GM10266 (cell line): ENCODE results near the gene IL17RE.

Source experiments
- DNase-seq: peaks from one replicate; pipeline ENCODE4 v3.0.0; 2012; ENCODE audit errors: extremely low spot score
- TF ChIP-seq, protein P1 (sequence below): IDR thresholded peaks from 2 replicates; pipeline ENCODE4 v1.5.1; 2012; ENCODE audit warnings: mild to moderate bottlenecking, low read depth; ENCODE audit not compliant: control insufficient read depth, insufficient read depth; ENCODE audit errors: missing control alignments

The IL17RE gene

DNA sequence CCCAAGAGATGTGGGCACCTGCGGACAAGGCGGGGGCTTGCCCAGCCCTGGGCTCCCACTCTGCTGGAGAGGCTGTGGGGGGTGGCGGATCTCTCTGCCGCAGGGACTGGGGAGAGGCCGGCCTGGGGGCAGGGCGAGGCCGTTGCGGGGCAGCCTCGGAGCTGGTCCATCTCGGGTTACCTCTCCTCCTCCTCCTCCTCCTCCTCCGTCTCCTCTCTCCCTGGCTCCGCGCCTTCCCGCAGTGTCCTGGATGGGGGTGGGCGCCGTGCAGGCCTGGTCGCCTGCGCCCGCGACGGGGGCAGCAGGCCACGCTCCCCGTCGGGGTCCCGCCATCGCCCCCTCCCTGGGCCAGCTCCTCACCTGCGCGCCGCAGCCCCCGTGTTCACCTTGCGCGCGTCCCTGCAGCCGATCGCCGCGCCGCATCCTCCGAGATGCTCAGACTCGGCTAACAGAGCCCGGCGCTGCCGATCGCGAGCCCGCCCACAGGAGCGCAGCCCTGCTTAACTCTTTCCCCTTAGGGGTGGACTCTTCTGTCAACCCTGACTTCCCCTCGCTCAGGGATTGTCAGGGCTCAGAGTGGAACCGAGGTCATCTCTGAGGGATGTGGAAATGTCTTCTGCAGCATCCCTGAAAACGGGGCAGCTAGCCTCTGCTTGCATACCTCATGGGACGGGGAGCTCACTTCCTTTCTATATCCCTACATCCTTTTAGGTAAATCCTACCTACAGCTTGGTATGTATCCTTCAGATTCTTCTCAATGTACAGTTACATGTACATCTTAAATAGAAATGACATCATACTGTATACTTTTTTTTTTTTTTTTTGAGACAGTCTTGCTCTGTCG lies 49.5 kb downstream of the IL17RE start, which contains the start of gene PRRT3:
TSS of gene PRRT3 (minus strand) at position 447 of the 844 bp plus-strand sequence. CDS start 2,293 bp downstream, outside the sequence.
- DNase-seq: peak; percentile 85
- TF ChIP-seq, protein P1, sequence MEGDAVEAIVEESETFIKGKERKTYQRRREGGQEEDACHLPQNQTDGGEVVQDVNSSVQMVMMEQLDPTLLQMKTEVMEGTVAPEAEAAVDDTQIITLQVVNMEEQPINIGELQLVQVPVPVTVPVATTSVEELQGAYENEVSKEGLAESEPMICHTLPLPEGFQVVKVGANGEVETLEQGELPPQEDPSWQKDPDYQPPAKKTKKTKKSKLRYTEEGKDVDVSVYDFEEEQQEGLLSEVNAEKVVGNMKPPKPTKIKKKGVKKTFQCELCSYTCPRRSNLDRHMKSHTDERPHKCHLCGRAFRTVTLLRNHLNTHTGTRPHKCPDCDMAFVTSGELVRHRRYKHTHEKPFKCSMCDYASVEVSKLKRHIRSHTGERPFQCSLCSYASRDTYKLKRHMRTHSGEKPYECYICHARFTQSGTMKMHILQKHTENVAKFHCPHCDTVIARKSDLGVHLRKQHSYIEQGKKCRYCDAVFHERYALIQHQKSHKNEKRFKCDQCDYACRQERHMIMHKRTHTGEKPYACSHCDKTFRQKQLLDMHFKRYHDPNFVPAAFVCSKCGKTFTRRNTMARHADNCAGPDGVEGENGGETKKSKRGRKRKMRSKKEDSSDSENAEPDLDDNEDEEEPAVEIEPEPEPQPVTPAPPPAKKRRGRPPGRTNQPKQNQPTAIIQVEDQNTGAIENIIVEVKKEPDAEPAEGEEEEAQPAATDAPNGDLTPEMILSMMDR: no peak

DNA sequence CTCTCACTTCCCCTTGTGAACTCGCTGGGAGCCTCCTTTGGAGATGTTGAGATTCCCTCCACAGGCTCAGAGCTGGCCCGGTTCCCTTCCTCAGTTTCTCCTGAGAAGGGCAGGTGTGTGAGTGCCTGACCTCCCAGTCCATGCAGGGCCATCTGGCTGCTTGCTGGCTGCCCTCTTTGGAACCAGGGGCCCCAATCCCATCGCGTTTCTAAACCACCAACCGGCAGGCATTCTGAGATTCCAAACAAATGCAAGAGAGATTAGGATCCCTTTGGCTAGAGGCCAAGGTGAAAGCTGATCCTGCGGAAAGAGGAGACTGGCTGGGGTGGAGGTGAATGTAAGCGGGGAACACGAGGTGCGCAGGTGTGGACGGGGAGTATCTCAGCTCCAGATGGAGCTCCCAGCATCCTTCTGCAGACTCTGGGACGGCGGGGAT lies 52.4 kb downstream of the IL17RE start:
- DNase-seq: no peak
- TF ChIP-seq, protein P1: no peak

DNA sequence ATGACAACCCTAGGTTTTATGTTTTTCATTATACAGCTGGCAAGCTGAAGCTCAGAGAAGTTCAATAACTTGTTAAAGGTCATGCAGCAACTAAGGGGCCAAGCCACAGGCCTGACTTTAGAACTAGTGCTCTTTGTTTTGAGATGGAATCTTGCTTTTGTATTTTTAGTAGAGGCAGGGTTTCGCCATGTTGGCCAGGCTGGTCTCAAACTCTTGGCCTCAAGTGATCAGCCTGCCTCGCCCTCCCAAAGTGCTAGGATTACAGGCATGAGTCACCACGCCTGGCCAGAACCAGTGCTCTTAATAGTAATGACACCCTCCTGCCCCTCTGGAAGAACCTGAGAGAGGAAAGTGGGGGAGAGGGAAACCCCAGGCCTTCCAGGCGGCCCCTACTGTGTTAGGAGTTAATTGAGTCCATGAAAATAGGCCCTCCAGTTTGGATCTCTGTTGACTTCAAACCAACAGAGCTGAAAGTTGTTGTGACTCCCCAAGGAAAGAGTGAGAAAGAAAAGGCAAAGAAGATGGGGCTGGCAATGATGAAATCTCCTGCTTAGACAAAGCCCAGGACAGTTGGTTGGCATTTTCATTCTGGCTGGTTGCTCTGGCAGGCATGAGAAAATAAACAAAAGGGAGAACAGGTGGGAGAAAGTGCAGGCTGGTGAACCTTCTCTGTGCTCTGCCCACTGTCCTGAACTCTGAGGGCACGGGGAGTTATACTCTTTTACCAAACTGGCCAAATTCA lies 53.1 kb downstream of the IL17RE start:
- no peak for DNase-seq
- TF ChIP-seq, protein P1: no peak

DNA sequence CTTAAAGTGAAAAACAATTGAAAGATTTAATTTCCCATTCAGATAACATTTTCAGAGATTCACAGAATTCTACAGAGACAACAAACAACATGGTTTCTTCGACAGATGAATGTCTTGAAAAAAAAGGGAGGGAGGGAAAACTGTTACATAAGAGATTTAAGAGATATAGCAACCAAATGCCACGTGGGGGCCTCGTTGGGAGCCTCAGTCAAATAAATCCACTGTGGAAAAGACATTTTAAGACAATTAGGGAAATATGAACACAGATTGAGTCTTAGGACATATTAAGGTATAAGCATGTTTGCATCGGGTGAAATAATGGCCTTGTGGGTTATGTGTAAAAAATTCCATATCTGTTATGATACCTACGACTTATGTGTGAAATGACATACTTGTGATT lies 54.6 kb downstream of the IL17RE start:
- TF ChIP-seq, protein P1: no peak
- no peak for DNase-seq

DNA sequence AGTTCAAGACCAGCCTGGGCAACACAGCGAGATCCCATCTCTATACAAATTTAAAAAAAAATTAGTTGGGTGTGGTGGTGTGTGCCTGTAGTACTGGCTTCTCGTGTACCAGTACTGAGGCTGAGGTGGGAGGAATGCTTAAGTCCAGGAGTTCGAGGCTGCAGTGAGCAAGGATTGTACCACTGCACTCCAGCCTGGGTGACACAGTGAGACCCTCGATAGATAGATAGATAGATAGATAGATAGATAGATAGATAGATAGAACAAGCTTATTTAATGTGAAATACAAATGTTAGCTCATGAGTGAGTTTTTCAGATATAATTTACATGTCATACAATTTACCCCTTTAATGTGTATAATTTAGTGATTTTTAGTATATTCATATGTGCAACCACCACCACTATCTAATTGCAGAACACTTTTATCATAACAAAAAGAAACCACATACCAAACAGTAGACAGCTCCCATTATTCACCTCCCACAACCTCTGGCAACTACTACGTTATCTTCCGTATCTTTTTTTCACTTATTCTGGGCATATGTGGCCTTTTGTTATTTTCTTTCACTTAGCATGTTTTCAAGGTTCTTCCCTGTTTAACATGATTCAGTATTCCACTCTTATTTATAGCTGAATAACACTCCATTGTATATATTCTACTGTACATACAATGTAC lies 62.7 kb downstream of the IL17RE start:
- no peak for DNase-seq
- TF ChIP-seq, protein P1: no peak
